Measurements from ENCODE around the gene PDIA3. TPM values are rescaled to one million over a fixed set of nuclear protein-coding genes. Genes with fewer than 3 reads are reported as not detected.

The PDIA3 gene
- total and polyA plus RNA-seq, 7 donors = 36.6 to 430 (median 63.7) TPM

- no peak for DNase-seq
- H3K36me3 ChIP-seq = peaks cover 0 to 57% (median 18%) of the 10 kb centered on the region in 4 donors
- TF ChIP-seq EP300 (IDR thresholded peaks at IDR 0.05) = no peak
- TF ChIP-seq POLR2AphosphoS5 (IDR thresholded peaks at IDR 0.05) = no peak
- no peak for TF ChIP-seq CTCF (IDR thresholded peaks at IDR 0.05)
- TF ChIP-seq POLR2A (IDR thresholded peaks at IDR 0.05) = no peak
- peaks cover 4 to 70% (median 39%) of the 10 kb centered on the region in 4 donors for H3K4me1 ChIP-seq
- H3K9me3 ChIP-seq = no peaks in the 10 kb centered on the region
- intact Hi-C loops (cut with DNase I) = no loop called here
- no peaks in the 10 kb centered on the region for H3K27me3 ChIP-seq
- no peak overlapping the region for H3K27ac ChIP-seq
- H3K4me3 ChIP-seq = no peak overlapping the region
Measured at GRCh38 chr15:43795997-43796396, 49.8 kb downstream of the PDIA3 start.

- no peak for TF ChIP-seq POLR2A (IDR thresholded peaks at IDR 0.05)
- TF ChIP-seq POLR2AphosphoS5 (IDR thresholded peaks at IDR 0.05) = no peak
- TF ChIP-seq EP300 (IDR thresholded peaks at IDR 0.05) = no peak
- no peak for TF ChIP-seq CTCF (IDR thresholded peaks at IDR 0.05)
- Histone ChIP-seq H3K4me1 (peaks cover 4 to 72% (median 45%) of the 10 kb centered on the region in 4 donors), H3K9me3 (no peaks in the 10 kb centered on the region), H3K4me3 (no peak overlapping the region), H3K27ac (no peak overlapping the region), H3K27me3 (no peaks in the 10 kb centered on the region), H3K36me3 (peaks cover 0 to 59% (median 18%) of the 10 kb centered on the region in 4 donors)
- WGBS, 2 donors = 97 to 98% methylated on average over 3 of the region's 3 CpGs
- intact Hi-C loops (cut with DNase I) = no loop called here
- DNase-seq = no peak
Measured at GRCh38 chr15:43796566-43796965, 50.3 kb downstream of the PDIA3 start.

GRCh38 chr15:43799209-43799944, 53.1 kb downstream of the PDIA3 start:
- Histone ChIP-seq H3K4me1 (peaks cover 0 to 55% (median 32%) of the 10 kb centered on the region in 4 donors), H3K27me3 (no peaks in the 10 kb centered on the region), H3K36me3 (peaks cover 2 to 76% (median 19%) of the 10 kb centered on the region in 4 donors), H3K27ac (peak overlapping the region; percentile 88 to 91 (median 90)), H3K4me3 (peak overlapping the region in 1 of 4 donors; percentile 76), H3K9me3 (no peaks in the 10 kb centered on the region)
- DNase-seq = no peak
- TF ChIP-seq CTCF (IDR thresholded peaks at IDR 0.05) = no peak
- no peak for TF ChIP-seq POLR2A (IDR thresholded peaks at IDR 0.05)
- no peak for TF ChIP-seq POLR2AphosphoS5 (IDR thresholded peaks at IDR 0.05)
- no peak for TF ChIP-seq EP300 (IDR thresholded peaks at IDR 0.05)
- intact Hi-C loops (cut with DNase I) = no loop called here
- 65 to 81% methylated on average over 16 of the region's 16 CpGs for WGBS, 2 donors

- no peak for DNase-seq
- Histone ChIP-seq H3K4me1 (peaks cover 0 to 50% (median 26%) of the 10 kb centered on the region in 4 donors), H3K36me3 (peaks cover 1 to 76% (median 20%) of the 10 kb centered on the region in 4 donors), H3K27me3 (no peaks in the 10 kb centered on the region), H3K27ac (peak within 1 kb of the TSS; percentile 88 to 91 (median 90)), H3K4me3 (peak within 1 kb of the TSS; percentile 68 to 85 (median 80)), H3K9me3 (no peaks in the 10 kb centered on the region)
- TF ChIP-seq EP300 (IDR thresholded peaks at IDR 0.05) (no peak), POLR2AphosphoS5 (IDR thresholded peaks at IDR 0.05) (no peak), POLR2A (IDR thresholded peaks at IDR 0.05) (no peak), CTCF (IDR thresholded peaks at IDR 0.05) (no peak)
- 92 to 94% methylated on average over 8 of the region's 8 CpGs for WGBS, 2 donors
- intact Hi-C loops (cut with DNase I) = no loop called here
Measured at GRCh38 chr15:43799945-43800285, 53.7 kb downstream of the PDIA3 start, which contains the start of gene SERINC4. SERINC4 (minus strand) TSS chr15:43800220; CDS start chr15:43799986, 234 bp downstream.

All from sigmoid colon (tissue), 7 donors.